GM21737 (cell line): ENCODE results near the gene LY6G5C.
A peak's percentile ranks its signal among the peaks of the same experiment; 100 is the strongest.

Source experiments
- ATAC-seq: cut with Tn5 transposase; IDR thresholded peaks from one replicate; pipeline ENCODE4 v1.9.1; 2021; ENCODE audit warnings: mild to moderate bottlenecking, moderate library complexity; ENCODE audit not compliant: unreplicated experiment

LY6G5C gene

GRCh38 chr6:31691564-31692108 is 10.8 kb upstream of the LY6G5C start:
- no peak for ATAC-seq

- ATAC-seq = no peak
These were observed 10.2 kb upstream of the LY6G5C start for GRCh38 chr6:31691078-31691463.

GRCh38 chr6:31690231-31691077 is 9.6 kb upstream of the LY6G5C start:
- no peak for ATAC-seq

- no peak for ATAC-seq
These were observed 8.6 kb upstream of the LY6G5C start for GRCh38 chr6:31689249-31690110.

GRCh38 chr6:31687860-31688693 is 7.2 kb upstream of the LY6G5C start:
- ATAC-seq = no peak

- ATAC-seq = no peak
These were observed 6.5 kb upstream of the LY6G5C start for GRCh38 chr6:31687321-31687720.

- ATAC-seq = no peak
These were observed 5.6 kb upstream of the LY6G5C start for GRCh38 chr6:31686483-31686882.

- ATAC-seq = no peak
These were observed 2.7 kb upstream of the LY6G5C start for GRCh38 chr6:31683591-31683990.

- no peak for ATAC-seq
These were observed 336 bp upstream of the LY6G5C start for GRCh38 chr6:31681135-31681671.

GRCh38 chr6:31677955-31678354 is 2.9 kb downstream of the LY6G5C start:
- no peak for ATAC-seq

- ATAC-seq = no peak
These were observed 4.0 kb downstream of the LY6G5C start for GRCh38 chr6:31676904-31677303.

GRCh38 chr6:31676322-31676903 is 4.5 kb downstream of the LY6G5C start:
- no peak for ATAC-seq

GRCh38 chr6:31669676-31670075 is 11.2 kb downstream of the LY6G5C start, which contains the start of gene LY6G5B:
LY6G5B (plus strand) TSS chr6:31669976; CDS start chr6:31670951, 975 bp downstream.
- no peak for ATAC-seq

- ATAC-seq = no peak
These were observed 14.4 kb downstream of the LY6G5C start for GRCh38 chr6:31666337-31666965.

GRCh38 chr6:31665501-31666336 is 15.1 kb downstream of the LY6G5C start, which contains the start of gene CSNK2B:
CSNK2B (plus strand) TSS chr6:31666080; CDS start chr6:31666832, 752 bp downstream.
- ATAC-seq = peak; percentile 64

- peak; percentile 21 for ATAC-seq
These were observed 15.9 kb downstream of the LY6G5C start, which contains the start of gene GPANK1 for GRCh38 chr6:31664790-31665500. GPANK1 (minus strand) TSS chr6:31664997; CDS start chr6:31664478, 519 bp downstream.

GRCh38 chr6:31663961-31664789 is 16.7 kb downstream of the LY6G5C start:
- ATAC-seq = no peak
